Neural progenitor cell (in vitro differentiated cells): ENCODE measurements around the gene RTP5.

Experiments used
- CTCF ChIP-seq: fragments of 200-600 bp; sonication (generic); IDR thresholded peaks from 2 replicates; pipeline ENCODE4 v1.5.1; 2017; ENCODE audit warnings: antibody characterized with exemption, mild to moderate bottlenecking
- EZH2 ChIP-seq: fragments of 200-600 bp; sonication (generic); IDR thresholded peaks from 2 replicates; pipeline ENCODE4 v1.6.1; 2017; ENCODE audit warnings: antibody characterized with exemption, mild to moderate bottlenecking, moderate library complexity
- EZH2phosphoT487 ChIP-seq: fragments of 200-600 bp; sonication (generic); IDR thresholded peaks from 2 replicates; pipeline ENCODE4 v1.6.1; 2017; ENCODE audit warnings: antibody characterized with exemption

- no peak for TF ChIP-seq CTCF
- no peak for TF ChIP-seq EZH2phosphoT487
- no peak for TF ChIP-seq EZH2
Observed at GRCh38 chr2:241894681-241895426, 25.3 kb downstream of the RTP5 start.
